Effector memory CD4-positive, alpha-beta T cell (primary cell): ENCODE measurements around the gene CENPP.
"Not testable (repeated sequence)": the region's sequence is repeated elsewhere in the genome, so short reads cannot be mapped to it uniquely, and the experiment has no call there.

Source experiments
- DNase-seq, 3 donors: peaks; one replicate each; pipeline ENCODE4 v3.0.0-alpha.2; 2020
- H3K27ac ChIP-seq: 2 replicates; pipeline ENCODE4 v1.7.0; 2013; ENCODE audit warnings: mild to moderate bottlenecking, low read length, moderate library complexity; ENCODE audit not compliant: insufficient read depth, poor library complexity, severe bottlenecking
- H3K27me3 ChIP-seq: replicated peaks from 2 replicates; pipeline ENCODE4 v1.7.0; 2013; ENCODE audit warnings: mild to moderate bottlenecking, low read length; ENCODE audit not compliant: insufficient read depth, control insufficient read depth, poor library complexity, severe bottlenecking
- H3K36me3 ChIP-seq: 2 replicates; pipeline ENCODE4 v1.7.0; 2013; ENCODE audit warnings: mild to moderate bottlenecking, low read length, moderate library complexity; ENCODE audit not compliant: control insufficient read depth, insufficient read depth
- H3K4me1 ChIP-seq: 2 replicates; pipeline ENCODE4 v1.7.0; 2013; ENCODE audit warnings: low read length, mild to moderate bottlenecking; ENCODE audit not compliant: control insufficient read depth, insufficient read depth, poor library complexity, severe bottlenecking
- H3K4me3 ChIP-seq: 2 replicates; pipeline ENCODE4 v1.7.0; 2013; ENCODE audit warnings: low read length, low read depth, mild to moderate bottlenecking; ENCODE audit not compliant: insufficient read depth, poor library complexity, severe bottlenecking
- H3K9me3 ChIP-seq: 2 replicates; pipeline ENCODE4 v1.7.0; 2013; ENCODE audit warnings: mild to moderate bottlenecking, low read length, moderate library complexity; ENCODE audit not compliant: control insufficient read depth

CENPP gene

DNA sequence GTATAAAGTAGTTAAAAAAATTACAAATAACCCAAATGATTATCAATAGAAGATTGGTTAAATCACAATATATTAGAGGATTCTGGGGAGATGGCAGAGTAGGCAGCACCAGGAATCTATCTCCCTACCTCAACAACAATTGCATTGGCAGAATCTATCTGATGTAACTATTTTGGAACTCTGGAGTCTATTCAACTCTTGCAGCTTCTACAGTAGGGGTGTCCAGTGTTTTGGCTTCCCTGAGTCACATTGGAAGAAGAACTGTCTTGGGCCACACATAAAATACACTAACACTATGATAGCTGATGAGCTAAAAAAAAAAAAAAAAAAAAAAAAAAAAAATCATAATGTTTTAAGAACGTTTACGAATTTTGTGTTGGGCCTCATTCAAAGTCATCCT lies 239.2 kb downstream of the CENPP start:
- DNase-seq: no peak
- Histone ChIP-seq H3K36me3 (no peaks in the 10 kb centered on the region), H3K4me1 (no peaks in the 10 kb centered on the region), H3K27me3 (no peaks in the 10 kb centered on the region), H3K9me3 (no peaks in the 10 kb centered on the region), H3K4me3 (no peak overlapping the region), H3K27ac (no peak overlapping the region)

DNA sequence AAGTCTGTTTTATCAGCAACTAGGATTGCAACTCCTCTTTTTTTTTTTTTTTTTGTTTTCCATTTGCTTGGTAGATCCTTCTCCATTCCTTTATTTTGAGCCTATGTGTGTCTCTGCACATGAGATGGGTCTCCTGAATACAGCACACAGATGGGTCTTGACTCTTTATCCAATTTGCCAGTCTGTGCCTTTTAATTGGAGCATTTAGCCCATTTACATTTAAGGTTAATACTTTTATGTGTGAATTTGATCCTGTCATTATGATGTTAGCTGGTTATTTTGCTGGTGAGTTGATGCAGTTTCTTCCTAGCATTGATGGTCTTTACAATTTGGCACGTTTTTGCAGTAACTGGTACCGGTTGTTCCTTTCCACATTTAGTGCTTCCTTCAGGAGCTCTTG lies 246.1 kb downstream of the CENPP start:
- H3K27ac ChIP-seq, H3K4me1 ChIP-seq, H3K36me3 ChIP-seq, H3K4me3 ChIP-seq, H3K9me3 ChIP-seq, H3K27me3 ChIP-seq, DNase-seq: not testable (repeated sequence)

DNA sequence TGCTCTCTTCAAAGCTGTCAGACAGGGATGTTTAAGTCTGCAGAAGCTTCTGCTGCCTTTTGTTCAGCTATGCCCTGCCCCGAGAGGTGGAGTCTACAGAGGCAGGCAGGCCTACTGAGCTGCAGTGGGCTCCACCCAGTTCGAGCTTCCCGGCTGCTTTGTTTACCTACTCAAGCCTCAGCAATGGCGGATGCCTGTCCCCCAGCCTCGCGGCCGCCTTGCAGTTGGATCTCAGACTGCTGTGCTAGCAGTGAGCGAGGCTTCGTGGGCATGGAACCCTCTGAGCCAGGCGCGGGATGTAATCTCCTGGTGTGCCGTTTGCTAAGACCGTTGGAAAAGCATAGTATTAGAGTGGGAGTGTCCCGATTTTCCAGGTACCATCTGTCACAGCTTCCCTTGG lies 247.9 kb downstream of the CENPP start:
- not testable (repeated sequence) for H3K36me3 ChIP-seq, H3K9me3 ChIP-seq, H3K27me3 ChIP-seq, H3K4me3 ChIP-seq, H3K27ac ChIP-seq, DNase-seq, H3K4me1 ChIP-seq

- Histone ChIP-seq H3K4me1 (no peaks in the 10 kb centered on the region), H3K27ac (no peak overlapping the region), H3K4me3 (no peak overlapping the region), H3K36me3 (no peaks in the 10 kb centered on the region), H3K27me3 (no peaks in the 10 kb centered on the region), H3K9me3 (no peaks in the 10 kb centered on the region)
- DNase-seq: no peak
These were observed 250.4 kb downstream of the CENPP start for GRCh38 chr9:92576175-92576574.

- no peak overlapping the region for H3K27ac ChIP-seq
- no peaks in the 10 kb centered on the region for H3K4me1 ChIP-seq
- no peak overlapping the region for H3K4me3 ChIP-seq
- no peaks in the 10 kb centered on the region for H3K9me3 ChIP-seq
- H3K27me3 ChIP-seq: no peaks in the 10 kb centered on the region
- H3K36me3 ChIP-seq: no peaks in the 10 kb centered on the region
- DNase-seq: no peak
These were observed 264.2 kb downstream of the CENPP start for GRCh38 chr9:92589923-92590322.

GRCh38 chr9:92590377-92590776 lies 264.6 kb downstream of the CENPP start:
- Histone ChIP-seq H3K27ac (no peak overlapping the region), H3K4me3 (no peak overlapping the region), H3K36me3 (no peaks in the 10 kb centered on the region), H3K9me3 (no peaks in the 10 kb centered on the region), H3K4me1 (no peaks in the 10 kb centered on the region), H3K27me3 (no peaks in the 10 kb centered on the region)
- no peak for DNase-seq

DNA sequence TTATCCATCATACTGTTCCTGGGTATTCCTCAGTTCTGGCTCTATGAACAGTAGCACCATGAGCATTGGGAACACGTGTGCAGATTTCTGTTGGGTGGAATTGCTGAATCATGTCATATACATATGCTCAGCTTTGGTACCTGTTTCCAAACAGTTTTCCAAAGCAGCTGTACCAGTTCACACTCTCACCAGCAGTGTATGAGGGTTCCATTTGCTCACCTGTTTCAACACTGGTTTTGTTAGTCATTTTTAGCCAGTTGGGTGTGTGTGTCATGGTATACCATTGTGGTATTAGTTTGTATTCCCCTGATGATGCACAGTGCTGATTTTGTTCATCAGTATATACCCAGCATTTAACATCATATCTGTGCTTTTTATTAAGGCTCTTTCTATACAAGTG lies 266.8 kb downstream of the CENPP start:
- H3K4me1 ChIP-seq: no peaks in the 10 kb centered on the region
- H3K4me3 ChIP-seq: no peak overlapping the region
- no peaks in the 10 kb centered on the region for H3K9me3 ChIP-seq
- no peaks in the 10 kb centered on the region for H3K36me3 ChIP-seq
- no peaks in the 10 kb centered on the region for H3K27me3 ChIP-seq
- H3K27ac ChIP-seq: no peak overlapping the region
- no peak for DNase-seq

- Histone ChIP-seq H3K36me3 (no peaks in the 10 kb centered on the region), H3K27ac (no peak overlapping the region), H3K4me1 (no peaks in the 10 kb centered on the region), H3K9me3 (no peaks in the 10 kb centered on the region), H3K27me3 (no peaks in the 10 kb centered on the region), H3K4me3 (no peak overlapping the region)
- no peak for DNase-seq
These were observed 267.5 kb downstream of the CENPP start for GRCh38 chr9:92592946-92593861.

- H3K4me1 ChIP-seq, H3K4me3 ChIP-seq, H3K36me3 ChIP-seq, DNase-seq, H3K27me3 ChIP-seq, H3K9me3 ChIP-seq, H3K27ac ChIP-seq: not testable (repeated sequence)
These were observed 269.3 kb downstream of the CENPP start for GRCh38 chr9:92595075-92595474.

DNA sequence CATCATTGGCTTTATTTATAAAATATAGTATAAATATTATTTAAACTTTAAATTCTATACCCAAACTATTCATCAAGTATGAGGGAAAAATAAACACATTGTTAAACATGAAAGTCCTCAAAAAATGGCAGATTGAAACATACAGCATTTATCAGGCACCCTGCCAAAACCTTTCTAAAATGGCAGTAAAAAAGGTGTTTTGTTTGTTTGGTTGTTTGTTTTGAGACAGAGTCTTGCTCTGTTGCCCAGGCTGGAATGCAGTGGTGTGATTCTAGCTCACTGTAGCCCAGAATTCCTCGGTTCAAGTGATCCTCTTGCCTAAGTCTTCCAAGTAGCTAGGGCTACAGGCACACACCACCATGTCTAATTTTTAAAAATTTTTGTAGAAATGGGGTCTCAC lies 270.2 kb downstream of the CENPP start:
- no peak for DNase-seq
- Histone ChIP-seq H3K9me3 (no peaks in the 10 kb centered on the region), H3K27ac (no peak overlapping the region), H3K4me3 (no peak overlapping the region), H3K36me3 (no peaks in the 10 kb centered on the region), H3K4me1 (no peaks in the 10 kb centered on the region), H3K27me3 (no peaks in the 10 kb centered on the region)
